ENCODE measurements around the gene AOX1. TPM values are rescaled to one million over a fixed set of nuclear protein-coding genes. Genes with fewer than 3 reads are reported as not detected.

Gene AOX1
- total RNA-seq, 1 experiment from 2014 or later, result 3.5 TPM

DNA sequence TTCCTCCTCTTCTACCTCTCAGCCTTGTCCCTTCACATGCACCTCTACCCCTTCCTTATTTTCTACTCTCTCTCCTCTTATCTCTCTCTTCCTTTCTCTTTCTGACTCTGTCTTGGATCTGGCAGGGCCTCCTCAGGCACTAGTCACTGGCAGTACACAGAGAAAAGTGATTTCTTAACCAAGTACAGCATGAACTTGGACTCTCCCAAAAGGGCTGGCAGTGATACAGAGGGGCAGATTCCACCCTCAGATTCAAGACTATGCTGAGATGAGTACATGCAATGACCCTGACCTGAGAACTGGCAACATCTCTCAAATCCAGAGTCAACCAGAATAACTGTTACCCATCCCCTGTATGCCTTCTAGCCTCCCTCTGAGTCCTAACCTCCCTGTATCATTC lies 4.3 kb downstream of the AOX1 start:
- H3K4me3 Mint-ChIP-seq, result no peak overlapping the region
- no peak overlapping the region for H2BK120ac ChIP-seq (ENCODE audit: low read depth, low read length, poor library complexity, severe bottlenecking)
- H3K79me2 ChIP-seq (ENCODE audit: insufficient read depth, low read length), result no peaks in the 10 kb centered on the region
- H3K9me3 ChIP-seq (ENCODE audit: control insufficient read depth, low read depth, low read length), result no peaks in the 10 kb centered on the region
- H2AK5ac ChIP-seq (ENCODE audit: insufficient read length, low read length), result no peak overlapping the region
- H3K9ac ChIP-seq (ENCODE audit: extremely low read depth, insufficient read length, low read length), result no peak overlapping the region
- H3K9me3 Mint-ChIP-seq, result no peaks in the 10 kb centered on the region
- H4K91ac ChIP-seq (ENCODE audit: insufficient read length, low read depth, low read length), result no peak overlapping the region
- H2BK20ac ChIP-seq (ENCODE audit: low read depth, low read length, poor library complexity, severe bottlenecking), result no peak overlapping the region
- peaks cover 27% of the 10 kb centered on the region for H3K27me3 Mint-ChIP-seq (ENCODE audit: low read depth)
- H3K27ac Mint-ChIP-seq, result no peak overlapping the region
- H3K56ac ChIP-seq (ENCODE audit: insufficient read length, low read depth, low read length), result no peak overlapping the region
- no peak overlapping the region for H2BK12ac ChIP-seq (ENCODE audit: insufficient read length, low read depth, low read length)
- H3K23me2 ChIP-seq (ENCODE audit: insufficient read length, low read depth, low read length, poor library complexity, severe bottlenecking), result peaks cover 11% of the 10 kb centered on the region
- no peaks in the 10 kb centered on the region for H3K4me1 ChIP-seq (ENCODE audit: insufficient read depth, low read length)
- H2BK5ac ChIP-seq (ENCODE audit: insufficient read length, low read length), result no peak overlapping the region
- H3K79me1 ChIP-seq (ENCODE audit: insufficient read depth, low read depth, low read length, poor library complexity, severe bottlenecking), result no peaks in the 10 kb centered on the region
- no peaks in the 10 kb centered on the region for H4K20me1 ChIP-seq (ENCODE audit: control insufficient read depth, insufficient read depth, insufficient read length)
- H3K4me1 Mint-ChIP-seq, result peaks cover 3 to 7% of the 10 kb centered on the region in 2 experiments
- H3K27ac ChIP-seq (ENCODE audit: insufficient read length, low read depth, low read length), result no peak overlapping the region
- no peak overlapping the region for H3K4ac ChIP-seq (ENCODE audit: low read depth, low read length)
- H2BK15ac ChIP-seq (ENCODE audit: low read depth, low read length), result no peak overlapping the region
- H3K36me3 Mint-ChIP-seq (ENCODE audit: insufficient read depth in 1 of 3, low read depth in 3 of 3), result no peaks in the 10 kb centered on the region
- no peak for DNase-seq
- H4K8ac ChIP-seq (replicated peaks; ENCODE audit: insufficient read length, low read depth, low read length), result no peak overlapping the region
- TF ChIP-seq, protein P1, sequence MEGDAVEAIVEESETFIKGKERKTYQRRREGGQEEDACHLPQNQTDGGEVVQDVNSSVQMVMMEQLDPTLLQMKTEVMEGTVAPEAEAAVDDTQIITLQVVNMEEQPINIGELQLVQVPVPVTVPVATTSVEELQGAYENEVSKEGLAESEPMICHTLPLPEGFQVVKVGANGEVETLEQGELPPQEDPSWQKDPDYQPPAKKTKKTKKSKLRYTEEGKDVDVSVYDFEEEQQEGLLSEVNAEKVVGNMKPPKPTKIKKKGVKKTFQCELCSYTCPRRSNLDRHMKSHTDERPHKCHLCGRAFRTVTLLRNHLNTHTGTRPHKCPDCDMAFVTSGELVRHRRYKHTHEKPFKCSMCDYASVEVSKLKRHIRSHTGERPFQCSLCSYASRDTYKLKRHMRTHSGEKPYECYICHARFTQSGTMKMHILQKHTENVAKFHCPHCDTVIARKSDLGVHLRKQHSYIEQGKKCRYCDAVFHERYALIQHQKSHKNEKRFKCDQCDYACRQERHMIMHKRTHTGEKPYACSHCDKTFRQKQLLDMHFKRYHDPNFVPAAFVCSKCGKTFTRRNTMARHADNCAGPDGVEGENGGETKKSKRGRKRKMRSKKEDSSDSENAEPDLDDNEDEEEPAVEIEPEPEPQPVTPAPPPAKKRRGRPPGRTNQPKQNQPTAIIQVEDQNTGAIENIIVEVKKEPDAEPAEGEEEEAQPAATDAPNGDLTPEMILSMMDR (conservative IDR thresholded peaks at IDR 0.05), result no peak
- H3T11ph ChIP-seq (ENCODE audit: low read length), result no peak overlapping the region
- no peak overlapping the region for H2AFZ ChIP-seq (ENCODE audit: low read length)
- H3K23ac ChIP-seq (ENCODE audit: insufficient read length, low read depth, low read length), result no peak overlapping the region
- H3K14ac ChIP-seq (ENCODE audit: insufficient read depth, low read length), result no peak overlapping the region
- H3K4me2 ChIP-seq (ENCODE audit: insufficient read depth, insufficient read length, low read length), result no peak overlapping the region
- H3K27me3 ChIP-seq (ENCODE audit: insufficient read depth, low read length), result no peaks in the 10 kb centered on the region; the same call in 1 of the 2 replicates
- no peak overlapping the region for H3K18ac ChIP-seq (ENCODE audit: insufficient read length, low read depth, low read length)
- no peak overlapping the region for H4K5ac ChIP-seq (ENCODE audit: insufficient read length, low read depth, low read length)

Data from H9 (cell line).